SIG-M5 treated with dmso at 0.1 percent for 504 hours (cell line): ENCODE data around the gene C5.
"Not testable (repeated sequence)": the region's sequence is repeated elsewhere in the genome, so short reads cannot be mapped to it uniquely, and the experiment has no call there.

Experiments used
- DNase-seq: peaks from one replicate; lab custom pipeline; 2025; ENCODE audit not compliant: unreplicated experiment; lab: John Stamatoyannopoulos, UW

Gene C5

GRCh38 chr9:121048618-121049017 is 1.5 kb downstream of the C5 start:
- no peak for DNase-seq

- DNase-seq = no peak
Measured at GRCh38 chr9:121048175-121048574, 1.9 kb downstream of the C5 start.

- no peak for DNase-seq
Measured at GRCh38 chr9:121038804-121039203, 11.3 kb downstream of the C5 start.

GRCh38 chr9:121038362-121038761 is 11.7 kb downstream of the C5 start:
- no peak for DNase-seq

- DNase-seq = not testable (repeated sequence)
Measured at GRCh38 chr9:121035717-121036116, 14.4 kb downstream of the C5 start.

GRCh38 chr9:121034529-121034928 is 15.5 kb downstream of the C5 start:
- DNase-seq = no peak

- no peak for DNase-seq
Measured at GRCh38 chr9:121029469-121029868, 20.6 kb downstream of the C5 start.

GRCh38 chr9:121028285-121028684 is 21.8 kb downstream of the C5 start:
- DNase-seq = not testable (repeated sequence)

- DNase-seq = no peak
Measured at GRCh38 chr9:121026768-121027167, 23.3 kb downstream of the C5 start.

GRCh38 chr9:121026260-121026691 is 23.8 kb downstream of the C5 start:
- DNase-seq = no peak

- DNase-seq = no peak
Measured at GRCh38 chr9:121024237-121024636, 25.8 kb downstream of the C5 start.

GRCh38 chr9:121023064-121023463 is 27.0 kb downstream of the C5 start:
- DNase-seq = no peak

- no peak for DNase-seq
Measured at GRCh38 chr9:121021301-121021700, 28.8 kb downstream of the C5 start.

- DNase-seq = no peak
Measured at GRCh38 chr9:121019273-121019672, 30.8 kb downstream of the C5 start.

- DNase-seq = no peak
Measured at GRCh38 chr9:121013911-121014310, 36.2 kb downstream of the C5 start.

GRCh38 chr9:121009650-121010049 is 40.4 kb downstream of the C5 start:
- peak; percentile 28 for DNase-seq

GRCh38 chr9:120999317-120999716 is 50.8 kb downstream of the C5 start:
- no peak for DNase-seq

- no peak for DNase-seq
Measured at GRCh38 chr9:120998111-120998510, 52.0 kb downstream of the C5 start.

- DNase-seq = no peak
Measured at GRCh38 chr9:120997502-120997901, 52.6 kb downstream of the C5 start.

- no peak for DNase-seq
Measured at GRCh38 chr9:120996409-120996808, 53.7 kb downstream of the C5 start.

- no peak for DNase-seq
Measured at GRCh38 chr9:120989065-120989464, 61.0 kb downstream of the C5 start.

GRCh38 chr9:120985819-120986222 is 64.3 kb downstream of the C5 start:
- DNase-seq = peak; percentile 59

- DNase-seq = no peak
Measured at GRCh38 chr9:120983259-120983837, 66.7 kb downstream of the C5 start.
